ENCODE data around the gene PHF12.
"Not testable (repeated sequence)": the region's sequence is repeated elsewhere in the genome, so short reads cannot be mapped to it uniquely, and the experiment has no call there.

Gene PHF12

GRCh38 chr17:28953444-28954118 lies 2.3 kb upstream of the PHF12 start:
- DNase-seq (ENCODE audit: low spot score), result peak; percentile 27

GRCh38 chr17:28951991-28952975 lies 965 bp upstream of the PHF12 start:
- peak; percentile 99 for DNase-seq (ENCODE audit: low spot score)

DNA sequence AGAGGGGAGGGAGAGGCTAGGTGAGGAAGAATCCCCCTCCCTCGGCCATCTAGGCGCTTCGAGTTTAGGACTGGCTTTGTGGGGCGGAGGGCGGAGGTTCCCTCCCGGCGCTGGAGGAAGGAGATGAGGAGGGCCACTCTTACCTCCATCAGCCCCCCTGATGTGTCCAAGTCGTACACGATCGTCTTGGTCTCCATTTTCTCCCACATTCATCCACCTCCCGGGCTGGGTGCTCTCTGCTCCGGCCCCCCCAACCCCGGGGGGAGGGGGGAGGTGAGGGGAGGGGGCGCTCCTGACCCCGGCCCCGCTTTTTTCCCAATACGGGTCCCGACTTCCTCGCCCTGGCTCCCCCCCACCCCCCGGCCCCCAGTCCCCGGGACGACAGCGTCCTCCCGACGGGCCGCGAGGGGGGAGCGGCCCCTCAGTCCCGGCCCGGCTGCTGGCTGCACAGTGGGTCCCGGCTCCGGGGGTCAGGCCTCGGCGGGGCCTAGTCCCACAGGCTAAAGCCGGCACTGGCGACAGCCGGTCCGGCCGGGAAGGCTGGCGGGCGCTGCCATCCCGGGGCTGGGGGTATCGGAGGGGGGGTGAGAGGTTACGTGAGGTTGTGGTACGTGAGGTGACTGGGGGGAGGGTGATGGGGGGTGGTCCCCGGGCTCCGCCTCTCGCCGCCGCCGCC lies 428 bp downstream of the PHF12 start:
- no peak for DNase-seq (ENCODE audit: low spot score)

GRCh38 chr17:28950017-28950751 lies 1.1 kb downstream of the PHF12 start:
- DNase-seq (ENCODE audit: low spot score), result peak; percentile 23

GRCh38 chr17:28949185-28950016 lies 1.9 kb downstream of the PHF12 start:
- peak; percentile 42 for DNase-seq (ENCODE audit: low spot score)

- peak; percentile 33 for DNase-seq (ENCODE audit: low spot score)
Measured at GRCh38 chr17:28948873-28949184, 2.5 kb downstream of the PHF12 start.

GRCh38 chr17:28948342-28948741 lies 3.0 kb downstream of the PHF12 start:
- no peak for DNase-seq (ENCODE audit: low spot score)

- no peak for DNase-seq (ENCODE audit: low spot score)
Measured at GRCh38 chr17:28947639-28948038, 3.7 kb downstream of the PHF12 start.

GRCh38 chr17:28946239-28946638 lies 5.1 kb downstream of the PHF12 start:
- peak; percentile 77 for DNase-seq (ENCODE audit: low spot score)

- DNase-seq (ENCODE audit: low spot score), result peak; percentile 23
Measured at GRCh38 chr17:28944862-28945741, 6.2 kb downstream of the PHF12 start.

DNA sequence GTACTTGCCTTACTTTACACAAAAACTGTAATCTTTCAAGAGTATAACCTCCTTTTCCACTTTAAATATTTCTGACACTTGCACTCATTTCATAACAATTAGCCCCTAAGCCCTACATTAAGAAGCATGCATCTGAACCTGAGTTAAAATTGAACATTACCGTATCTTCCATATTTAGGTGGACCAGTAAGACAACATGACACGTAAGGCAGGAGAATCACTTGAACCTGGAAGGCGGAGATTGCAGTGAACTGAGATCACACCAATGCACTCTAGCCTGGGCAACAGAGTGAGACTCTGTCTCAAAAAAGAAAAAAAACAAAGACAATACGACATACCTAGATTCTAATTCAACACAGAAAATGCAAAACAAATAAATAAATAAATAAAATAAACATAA lies 7.0 kb downstream of the PHF12 start:
- DNase-seq (ENCODE audit: low spot score), result no peak

DNA sequence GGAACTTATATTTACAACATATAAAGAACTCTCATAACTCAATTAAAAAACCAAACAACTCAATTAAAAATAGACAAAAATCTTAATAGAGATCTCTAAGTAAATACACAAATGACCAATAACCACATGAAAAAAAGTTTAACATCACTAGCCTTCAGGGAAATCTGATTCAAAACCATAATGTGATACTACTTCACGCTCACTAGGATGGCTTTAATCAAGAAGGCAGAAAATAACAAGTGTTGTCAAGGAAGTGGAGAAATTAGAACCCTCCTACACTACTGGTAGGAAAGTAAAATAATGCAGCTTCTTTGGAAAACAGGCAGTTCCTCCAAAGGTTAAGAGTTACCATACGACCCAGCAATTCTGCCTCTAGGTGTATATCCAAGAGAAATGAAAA lies 8.4 kb downstream of the PHF12 start:
- DNase-seq (ENCODE audit: low spot score), result no peak

DNA sequence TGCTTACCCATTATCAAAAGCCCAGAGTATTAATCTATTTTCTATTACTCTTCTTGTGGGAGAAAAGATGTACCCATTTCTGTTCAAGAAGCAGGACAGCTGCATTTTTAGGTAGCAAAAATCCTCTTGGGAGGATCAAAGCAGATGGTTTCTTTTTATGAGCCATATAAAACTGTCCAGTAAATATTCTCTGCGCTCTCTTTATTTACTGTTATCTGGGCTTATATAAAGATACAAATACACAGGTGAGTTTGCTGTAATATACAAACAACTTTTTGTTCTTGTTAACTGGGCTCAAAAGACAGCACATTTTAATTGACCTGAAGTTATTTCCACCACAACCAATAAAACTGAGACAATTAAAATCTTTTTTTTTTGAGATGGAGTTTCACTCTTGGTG lies 10.1 kb downstream of the PHF12 start:
- DNase-seq (ENCODE audit: low spot score), result no peak

GRCh38 chr17:28940675-28941074 lies 10.6 kb downstream of the PHF12 start:
- DNase-seq (ENCODE audit: low spot score), result no peak

GRCh38 chr17:28940142-28940541 lies 11.2 kb downstream of the PHF12 start:
- DNase-seq (ENCODE audit: low spot score), result no peak

DNA sequence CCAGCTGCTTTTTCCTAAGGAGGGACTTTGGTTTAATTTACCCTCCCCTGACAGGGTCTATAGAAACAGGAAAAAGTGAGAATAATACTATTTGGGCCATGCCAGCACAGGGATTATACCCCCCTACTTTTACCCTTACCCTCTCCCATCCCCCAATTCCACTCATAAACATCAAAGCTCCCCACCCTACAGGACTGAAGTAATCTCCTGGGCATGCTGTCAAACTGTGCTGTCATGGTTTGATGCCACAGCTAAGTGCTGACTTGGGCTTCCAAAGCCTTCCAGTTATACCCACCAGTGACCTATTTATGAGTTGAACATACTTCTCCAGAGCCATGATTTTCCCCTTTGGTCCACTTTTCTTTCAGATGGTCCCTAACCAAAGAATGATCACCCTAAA lies 12.8 kb downstream of the PHF12 start:
- no peak for DNase-seq (ENCODE audit: low spot score)

DNA sequence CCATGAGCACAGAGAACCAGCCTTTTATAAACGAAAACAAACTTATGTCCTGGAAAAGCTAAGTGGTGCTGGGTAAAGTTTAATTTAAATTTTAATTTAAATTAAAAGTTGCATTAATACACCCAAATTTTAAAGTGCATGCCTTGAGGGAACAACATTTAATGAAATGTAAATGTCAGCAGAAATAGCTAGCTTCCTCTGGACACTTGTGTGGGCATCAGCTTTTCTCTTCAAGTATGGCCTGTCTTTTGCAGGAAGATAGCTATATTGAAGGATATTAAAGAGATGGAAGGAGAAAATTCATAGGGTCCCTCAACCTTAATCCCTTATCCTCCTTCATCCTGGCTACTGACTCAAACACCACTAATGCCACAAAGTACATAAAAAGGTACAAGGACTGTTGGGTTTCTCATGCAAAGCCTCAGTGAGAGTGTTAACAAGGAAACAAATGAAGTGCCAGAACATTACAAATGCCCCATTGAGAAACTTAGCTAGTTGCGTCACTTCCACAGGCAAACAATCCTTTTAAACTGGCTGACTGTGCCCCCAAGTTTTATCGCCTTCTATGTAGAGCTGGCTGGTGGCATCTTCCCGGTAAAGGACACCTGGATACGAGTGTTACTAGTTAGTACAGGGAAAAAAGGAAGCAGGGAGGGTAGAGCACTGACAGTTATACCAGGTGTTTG lies 14.1 kb downstream of the PHF12 start:
- no peak for DNase-seq (ENCODE audit: low spot score)

DNA sequence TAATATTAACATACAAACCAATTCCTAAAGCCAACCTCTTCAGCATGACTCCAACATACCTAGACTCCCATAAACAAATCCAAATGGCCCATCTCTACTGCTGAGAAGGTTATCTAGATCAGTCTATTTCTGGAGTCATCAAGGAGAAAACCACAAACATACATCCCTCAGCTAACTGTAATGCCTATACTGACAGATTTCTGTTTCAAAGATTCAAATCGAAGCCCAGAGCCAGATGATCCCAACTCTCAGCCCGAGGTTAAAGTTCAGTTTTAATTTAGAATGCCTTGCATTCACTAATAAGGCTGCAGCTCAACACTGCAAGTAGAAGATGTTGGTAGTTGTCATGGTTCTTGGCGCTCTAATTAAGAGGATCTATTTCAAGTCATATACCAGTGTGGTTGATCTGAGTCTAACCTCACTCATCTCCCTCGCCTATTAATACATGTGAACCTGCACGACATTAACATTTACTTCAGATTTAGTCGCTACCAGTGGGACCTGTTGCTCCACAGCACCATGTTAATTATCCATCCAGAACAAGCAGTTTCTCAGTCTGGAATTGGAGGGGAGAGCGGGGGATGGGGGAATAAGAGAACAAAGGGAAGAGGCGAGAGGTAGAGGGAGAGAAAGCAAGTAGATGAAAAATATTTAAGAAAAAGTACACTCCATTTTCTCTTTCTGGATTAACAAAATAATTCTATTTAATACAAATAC lies 15.4 kb downstream of the PHF12 start:
- DNase-seq (ENCODE audit: low spot score), result no peak

GRCh38 chr17:28934508-28934907 lies 16.8 kb downstream of the PHF12 start:
- not testable (repeated sequence) for DNase-seq (ENCODE audit: low spot score)

Data from kidney capillary endothelial cell (primary cell).